GM19397 (cell line): ENCODE data around the gene USF2.

Experiments
- ATAC-seq: cut with Tn5 transposase; IDR thresholded peaks from one replicate; pipeline ENCODE4 v1.9.1; 2021; ENCODE audit warnings: mild to moderate bottlenecking, moderate library complexity; ENCODE audit not compliant: unreplicated experiment

The USF2 gene

GRCh38 chr19:35297922-35298321 lies 29.2 kb downstream of the USF2 start:
- ATAC-seq: no peak

DNA sequence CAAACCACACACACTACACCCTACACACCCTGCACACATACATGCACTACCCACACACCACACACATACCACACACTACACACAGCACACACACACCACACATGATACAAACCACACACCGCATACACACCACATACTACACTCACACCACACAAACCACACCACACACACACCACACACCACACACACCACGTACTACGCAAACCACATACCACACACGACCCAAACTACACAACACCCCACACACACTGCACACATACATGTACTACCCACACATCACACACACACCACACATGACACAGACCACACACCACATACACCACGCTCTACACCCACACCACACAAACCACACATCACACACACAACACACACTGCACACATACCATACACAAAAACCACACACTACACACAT lies 29.8 kb downstream of the USF2 start:
- no peak for ATAC-seq

- ATAC-seq: no peak
These were observed 31.0 kb downstream of the USF2 start for GRCh38 chr19:35299523-35300338.

DNA sequence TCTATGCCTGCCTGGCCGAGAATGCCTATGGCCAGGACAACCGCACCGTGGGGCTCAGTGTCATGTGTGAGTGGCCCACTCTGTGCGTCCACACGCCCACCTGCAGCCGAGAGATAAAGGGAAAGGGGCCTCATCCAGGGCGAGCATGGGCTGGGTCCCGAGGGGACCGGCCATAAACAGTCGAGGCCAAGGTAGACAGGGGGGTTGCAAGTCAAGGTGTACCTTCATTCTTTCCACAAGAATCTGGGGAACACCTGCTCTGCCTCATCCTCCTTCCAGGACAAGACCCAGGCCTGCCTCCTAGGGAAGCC lies 31.5 kb downstream of the USF2 start:
- ATAC-seq: no peak

DNA sequence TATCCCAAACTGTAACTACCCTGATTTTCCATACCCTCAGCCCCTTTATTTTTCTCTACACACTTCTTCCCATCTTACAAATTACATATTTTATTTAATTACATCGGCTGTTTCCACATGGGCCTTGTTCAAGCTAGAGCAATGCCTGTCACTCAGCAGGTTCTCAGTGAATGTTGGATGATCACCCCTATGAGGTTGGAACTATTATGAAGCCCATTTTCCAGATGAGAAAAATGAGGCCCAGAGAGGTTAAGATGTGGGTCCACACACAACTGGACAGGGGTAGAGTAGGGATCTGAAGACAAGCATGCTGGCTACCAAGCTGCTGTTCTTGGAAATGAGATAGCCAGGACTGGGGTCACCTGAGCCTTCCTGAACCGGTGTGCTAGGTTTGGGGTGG lies 33.2 kb downstream of the USF2 start:
- ATAC-seq: no peak

GRCh38 chr19:35302446-35302845 lies 33.7 kb downstream of the USF2 start:
- ATAC-seq: no peak

- ATAC-seq: no peak
These were observed 34.7 kb downstream of the USF2 start for GRCh38 chr19:35303357-35303915.

GRCh38 chr19:35304036-35304435 lies 35.3 kb downstream of the USF2 start:
- no peak for ATAC-seq

DNA sequence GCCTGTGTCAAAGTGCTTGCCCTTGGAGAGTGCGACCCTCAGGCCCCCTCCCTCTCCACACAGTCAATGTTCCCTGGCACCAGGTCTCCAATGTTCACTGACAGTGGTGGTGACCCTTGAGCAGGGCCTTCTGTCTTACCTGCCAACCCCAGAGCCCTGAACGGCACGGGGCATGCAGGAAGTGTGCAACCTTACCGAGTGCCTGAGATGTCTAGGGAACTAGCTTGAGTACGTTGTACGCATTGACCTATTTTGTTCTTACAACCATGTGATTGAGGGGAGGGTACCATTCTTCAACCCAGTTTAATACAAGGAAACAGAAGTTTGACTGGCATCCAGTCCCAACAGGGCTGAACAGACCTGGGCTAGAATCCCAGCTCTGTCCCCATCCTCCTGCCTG lies 36.4 kb downstream of the USF2 start:
- ATAC-seq: no peak

DNA sequence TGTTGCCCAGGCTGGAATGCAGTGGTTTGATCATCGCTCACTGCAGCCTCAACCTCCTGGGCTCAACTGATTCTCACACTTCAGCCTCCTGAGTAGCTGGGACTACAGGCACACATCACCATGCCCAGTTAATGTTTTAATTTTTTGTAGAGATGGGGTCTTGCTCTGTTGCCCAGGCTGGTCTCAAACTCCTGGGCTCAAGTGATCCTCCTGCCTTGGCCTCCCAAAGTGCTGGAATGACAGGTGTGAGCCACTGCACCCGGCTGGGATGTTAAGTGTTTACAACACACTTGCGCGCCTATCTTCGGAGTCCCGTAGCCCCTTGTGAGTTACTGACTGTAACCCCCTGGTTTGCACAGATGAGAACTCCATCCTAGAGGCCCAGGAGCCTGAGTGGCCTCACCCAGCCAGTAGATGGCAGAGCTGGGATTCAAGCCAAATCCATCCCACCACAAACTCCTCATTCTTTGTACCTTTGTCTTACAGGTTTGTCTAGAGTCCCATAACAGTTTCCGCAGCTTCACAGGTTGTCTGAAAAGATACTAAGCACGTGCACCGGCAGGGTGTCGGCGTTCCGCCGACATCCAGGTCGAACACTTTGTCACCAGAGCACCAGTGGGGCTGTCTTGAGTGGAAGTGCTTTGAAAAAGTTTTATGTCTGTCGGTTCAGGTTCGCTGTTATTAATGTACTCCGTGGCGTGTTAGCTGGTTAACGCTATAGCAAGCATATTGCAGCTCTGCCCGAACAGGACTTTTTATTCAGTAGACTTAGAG lies 37.9 kb downstream of the USF2 start:
- no peak for ATAC-seq

GRCh38 chr19:35307931-35308330 lies 39.2 kb downstream of the USF2 start:
- ATAC-seq: no peak

- no peak for ATAC-seq
These were observed 40.1 kb downstream of the USF2 start for GRCh38 chr19:35308910-35309309.

DNA sequence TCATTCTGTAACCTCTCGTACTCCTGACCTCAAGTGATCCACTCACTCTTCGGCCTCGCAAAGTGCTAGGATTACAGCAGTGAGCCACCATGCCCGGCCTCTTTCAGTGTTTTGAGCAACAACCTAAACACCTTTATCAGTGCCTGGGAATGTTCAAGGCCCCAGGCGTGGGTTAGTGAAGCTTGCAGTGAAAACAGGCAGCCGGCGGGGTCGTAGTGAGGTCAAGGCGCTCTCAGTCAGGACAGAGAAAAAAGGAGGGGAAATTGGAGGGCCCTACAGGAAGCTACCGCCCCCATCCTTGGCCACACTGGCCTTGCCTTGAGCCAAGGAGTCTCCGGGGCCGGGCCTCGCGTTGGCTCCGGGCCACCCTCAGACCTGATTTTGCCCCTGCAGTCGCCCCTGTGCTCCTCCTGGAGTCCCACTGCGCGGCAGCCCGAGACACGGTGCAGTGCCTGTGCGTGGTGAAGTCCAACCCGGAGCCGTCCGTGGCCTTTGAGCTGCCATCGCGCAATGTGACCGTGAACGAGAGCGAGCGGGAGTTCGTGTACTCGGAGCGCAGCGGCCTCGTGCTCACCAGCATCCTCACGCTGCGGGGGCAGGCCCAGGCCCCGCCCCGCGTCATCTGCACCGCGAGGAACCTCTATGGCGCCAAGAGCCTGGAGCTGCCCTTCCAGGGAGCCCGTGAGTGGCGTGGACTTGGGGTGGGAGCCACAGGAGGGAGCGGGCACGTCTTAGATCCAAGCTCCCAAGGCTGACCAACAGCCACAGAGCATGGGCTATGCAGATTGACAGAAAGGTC lies 40.9 kb downstream of the USF2 start:
- no peak for ATAC-seq

DNA sequence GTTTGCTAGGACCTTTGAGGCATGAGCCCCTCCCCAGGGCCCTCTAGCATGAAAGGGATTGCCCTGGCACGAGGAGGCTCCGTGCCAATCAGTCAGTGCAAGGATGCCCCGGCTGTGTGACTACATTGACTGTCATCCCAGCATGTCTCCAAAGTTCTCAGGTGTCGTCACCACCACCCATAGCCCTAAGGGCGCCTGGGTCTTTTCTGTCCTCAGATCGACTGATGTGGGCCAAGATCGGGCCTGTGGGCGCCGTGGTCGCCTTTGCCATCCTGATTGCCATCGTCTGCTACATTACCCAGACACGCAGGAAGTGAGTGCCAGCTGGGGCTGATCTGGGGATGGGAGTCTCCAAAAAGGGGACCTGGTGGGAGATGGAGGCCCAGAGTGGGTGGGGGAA lies 41.6 kb downstream of the USF2 start:
- ATAC-seq: no peak

GRCh38 chr19:35310811-35311465 lies 42.2 kb downstream of the USF2 start:
- no peak for ATAC-seq

GRCh38 chr19:35311901-35312665 lies 43.3 kb downstream of the USF2 start:
- ATAC-seq: no peak

- ATAC-seq: no peak
These were observed 44.8 kb downstream of the USF2 start for GRCh38 chr19:35313587-35313986.

- no peak for ATAC-seq
These were observed 45.3 kb downstream of the USF2 start for GRCh38 chr19:35314031-35314430.

DNA sequence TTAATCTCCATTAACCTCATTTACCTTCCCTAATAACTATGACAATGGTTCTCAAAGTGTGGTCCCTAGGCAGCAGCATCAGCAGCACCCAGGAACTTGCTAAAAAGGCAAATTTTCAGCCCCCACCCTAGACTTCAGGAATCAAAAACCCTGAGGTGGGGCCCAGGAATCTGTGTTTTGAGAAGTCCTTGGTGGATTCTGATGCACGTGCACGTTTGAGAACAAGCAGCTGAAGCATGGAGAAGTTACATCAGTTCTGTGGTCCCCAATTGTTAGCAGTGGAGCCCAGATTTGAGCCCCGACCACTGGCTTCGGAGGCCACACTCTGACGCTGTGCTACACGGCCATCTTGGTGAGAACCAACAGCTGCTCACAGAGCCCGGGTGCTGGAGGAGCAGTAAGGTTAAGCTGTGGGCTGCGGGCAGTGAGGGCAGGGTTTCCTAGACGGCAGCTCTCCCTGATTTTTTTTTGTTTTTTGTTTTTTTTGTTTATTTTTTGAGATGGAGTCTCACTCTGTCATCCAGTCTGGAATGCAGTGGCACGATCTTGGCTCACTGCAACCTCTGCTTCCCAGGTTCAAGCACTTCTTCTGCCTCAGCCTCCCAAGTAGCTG lies 46.2 kb downstream of the USF2 start:
- no peak for ATAC-seq

DNA sequence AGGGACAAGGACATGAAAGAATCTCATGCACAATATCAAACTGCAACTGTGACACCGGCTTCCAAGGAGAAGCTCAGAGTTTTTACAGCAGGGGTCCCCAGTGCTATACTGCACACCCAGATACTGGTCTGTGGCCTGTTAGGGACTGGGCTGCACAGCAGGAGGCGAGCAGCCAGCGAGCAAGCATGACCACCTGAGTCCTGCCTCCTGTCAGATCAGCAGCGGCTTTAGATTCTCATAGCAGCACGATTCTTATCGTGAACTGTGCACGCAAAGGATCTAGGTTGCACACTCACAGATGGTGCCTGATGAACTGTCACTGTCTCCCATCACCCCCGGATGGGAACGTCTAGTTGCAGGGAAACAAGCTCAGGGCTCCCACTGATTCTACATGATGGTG lies 47.1 kb downstream of the USF2 start:
- ATAC-seq: no peak
